Pancreas (tissue), 10 donors: ENCODE results near the gene C8G. TPM values are rescaled to one million over a fixed set of nuclear protein-coding genes. Genes with fewer than 3 reads are reported as not detected.

ENCODE experiments used
- ATAC-seq, 4 donors: fragments of 200-7000 bp; cut with Tn5 transposase; one replicate each; pipeline versions ENCODE4 v1.8.0 to v1.9.1; 2020; ENCODE audit warnings: mild to moderate bottlenecking in 4 of 4, moderate library complexity in 4 of 4
- DNase-seq, 6 donors: peaks; one replicate each; pipeline ENCODE4 v3.0.0-alpha.2; 2020
- FAIRE-seq: peaks from 2 replicates; lab custom pipeline; 2012; peaks lifted over from hg19 to GRCh38; lab: Jason Lieb, UNC
- H3K27ac ChIP-seq, 4 donors: fragments of 200-600 bp; sonication (generic); 1 replicate in 3 of 4; 2 replicates in 1 of 4; pipeline versions ENCODE4 v1.5.0 to v1.8.0; 2020
- H3K27me3 ChIP-seq, 4 donors: fragments of 200-600 bp; one replicate each; pipeline ENCODE4 v1.8.0; 2021
- H3K36me3 ChIP-seq, 3 donors: fragments of 200-600 bp; sonication (generic) in 1 of 3; one replicate each; pipeline versions ENCODE4 v1.5.0 to v1.8.0; 2020 to 2021
- H3K4me1 ChIP-seq, 3 donors: fragments of 200-600 bp; one replicate each; pipeline ENCODE4 v1.8.0; 2021
- H3K4me3 ChIP-seq, 4 donors: fragments of 200-600 bp; sonication (generic) in 2 of 4; one replicate each; pipeline versions ENCODE4 v1.5.0 to v1.8.0; 2020 to 2021
- H3K9me3 ChIP-seq, 4 donors: fragments of 200-600 bp; one replicate each; pipeline ENCODE4 v1.8.0; 2021
- WGBS, 2 donors: extraction: QIAGEN DNeasy Blood & Tissue Kit; methylation state at CpG; one replicate each; pipeline ENCODE4 v1.1.7; 2013; 5-methylcytosine and 5-hydroxymethylcytosine counted together
- intact Hi-C, 3 donors: fragments of 100-400 bp; cut with DNase I; formaldehyde crosslinking; loops; one replicate each; pipeline versions ENCODE4 v1.11.1 to v1.14.2; 2022
- polyA plus RNA-seq, 2 donors: library from polyadenylated mRNA; stranded (reverse); fragments of 200-250 nt; gene quantifications; one replicate each; pipeline ENCODE4 v1.2.3, GENCODE V29; 2013
- total RNA-seq, 6 donors: library from RNA; stranded (reverse); fragmentation: NEBNext Ultra II Directional in 4 of 6; extraction: Animal tissue kit (Norgen Biotek cat#: 25700) in 4 of 6; gene quantifications; one replicate each; pipeline versions ENCODE4 v1.2.1 to v1.2.4, GENCODE V29; 2021 to 2023
- TF ChIP-seq, protein P1 (sequence below), 4 donors: fragments of 200-600 bp; sonication (generic) in 3 of 4; IDR thresholded peaks; one replicate each; pipeline versions ENCODE4 v1.5.0 to v1.8.0; 2021; ENCODE audit warnings: antibody characterized with exemption in 4 of 4
- donor health status: healthy with polysubstance abuse.
- donor health status: DM: no; HTN: no; CAD: no; lungs with moderate emphysema.
- donor health status: DM: no; HTN: no; CAD: no.
- donor health status: control.
- donor health status: control.
- donor health status: Bipolar disorder and iron deficiency.
- donor health status: DM: yes; HTN: yes; CAD: no.
- donor health status: DM: no; HTN: no; CAD: no.
- donor health status: DM: no; HTN: no; CAD: no.
- donor health status: DM: yes; HTN: yes; CAD: no.

C8G gene
- total and polyA plus RNA-seq, 8 donors, result 0.24 to 5.0 (median 0.84) TPM; not detected in 1

DNA sequence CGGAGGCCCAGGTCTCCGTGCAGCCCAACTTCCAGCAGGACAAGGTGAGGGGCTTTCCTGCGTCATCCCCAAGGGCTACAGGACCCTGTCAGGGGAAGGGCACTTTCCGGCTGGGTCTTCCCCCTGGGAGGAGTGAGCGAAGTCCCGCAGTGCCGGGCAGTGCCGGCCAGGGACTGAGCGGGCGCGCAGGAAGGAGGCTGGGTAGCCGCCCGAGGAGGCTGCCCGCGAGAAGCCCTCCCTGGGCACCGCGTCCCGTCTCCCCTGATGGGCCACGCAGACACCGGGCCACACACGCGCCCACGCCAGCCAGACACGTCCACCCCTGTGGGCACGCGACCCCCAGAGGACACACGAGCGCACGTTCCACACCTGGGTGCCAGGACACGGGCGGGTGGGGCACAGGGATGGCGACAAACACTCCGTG is 32.6 kb downstream of the C8G start:
- no peak for FAIRE-seq
- ATAC-seq, result peak in 2 of 4 donors; percentile 6 to 16

DNA sequence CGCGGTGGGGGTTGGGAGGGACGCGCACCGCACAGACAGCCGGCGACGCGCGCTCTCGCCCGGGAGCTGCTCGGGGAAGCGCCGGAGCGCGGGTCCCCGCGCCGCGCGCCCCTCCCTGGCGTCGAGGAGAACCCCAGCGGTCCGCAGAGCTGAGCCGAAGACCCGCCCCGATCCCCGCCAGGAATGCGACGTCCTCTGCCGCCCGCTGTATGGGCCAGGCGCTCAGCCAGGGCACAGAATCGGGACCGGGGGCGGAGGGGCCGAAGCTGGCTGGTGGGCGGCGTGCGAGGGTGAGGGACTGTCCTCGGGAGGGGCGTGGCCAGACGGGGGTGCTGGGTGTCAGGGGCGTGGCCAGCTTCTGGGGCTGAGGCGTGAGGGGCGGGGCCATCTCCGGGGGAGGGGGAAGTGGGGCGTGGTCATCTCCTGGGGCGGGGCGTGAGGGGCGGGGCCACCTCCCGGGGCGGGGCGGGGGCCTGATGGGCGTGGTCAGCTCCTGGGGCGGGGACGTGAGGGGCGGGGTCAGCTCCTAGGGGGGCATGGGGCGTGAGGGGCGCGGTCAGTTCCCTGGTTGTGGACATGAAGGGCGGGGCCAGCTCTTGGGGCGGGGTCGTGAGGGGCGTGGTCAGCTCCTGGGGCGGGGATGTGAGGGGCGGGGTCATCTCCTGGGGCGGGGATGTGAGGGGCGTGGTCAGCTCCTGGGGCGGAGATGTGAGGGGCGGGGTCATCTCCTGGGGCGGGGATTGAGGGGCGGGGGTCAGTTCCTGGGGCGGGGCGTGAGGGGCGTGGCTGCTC is 33.2 kb downstream of the C8G start:
- Histone ChIP-seq H3K27me3 (no peaks in the 10 kb centered on the region), H3K4me1 (no peaks in the 10 kb centered on the region), H3K9me3 (no peaks in the 10 kb centered on the region), H3K4me3 (peak overlapping the region in 3 of 4 donors; percentile 8 to 41 (median 38)), H3K36me3 (no peaks in the 10 kb centered on the region), H3K27ac (no peak overlapping the region)
- 3% methylated on average over 63 to 78 of the region's 78 CpGs for WGBS, 2 donors
- FAIRE-seq, result no peak
- intact Hi-C loops, result no loop called here
- ATAC-seq, result peak; percentile 31 to 73 (median 55)
- TF ChIP-seq, protein P1, sequence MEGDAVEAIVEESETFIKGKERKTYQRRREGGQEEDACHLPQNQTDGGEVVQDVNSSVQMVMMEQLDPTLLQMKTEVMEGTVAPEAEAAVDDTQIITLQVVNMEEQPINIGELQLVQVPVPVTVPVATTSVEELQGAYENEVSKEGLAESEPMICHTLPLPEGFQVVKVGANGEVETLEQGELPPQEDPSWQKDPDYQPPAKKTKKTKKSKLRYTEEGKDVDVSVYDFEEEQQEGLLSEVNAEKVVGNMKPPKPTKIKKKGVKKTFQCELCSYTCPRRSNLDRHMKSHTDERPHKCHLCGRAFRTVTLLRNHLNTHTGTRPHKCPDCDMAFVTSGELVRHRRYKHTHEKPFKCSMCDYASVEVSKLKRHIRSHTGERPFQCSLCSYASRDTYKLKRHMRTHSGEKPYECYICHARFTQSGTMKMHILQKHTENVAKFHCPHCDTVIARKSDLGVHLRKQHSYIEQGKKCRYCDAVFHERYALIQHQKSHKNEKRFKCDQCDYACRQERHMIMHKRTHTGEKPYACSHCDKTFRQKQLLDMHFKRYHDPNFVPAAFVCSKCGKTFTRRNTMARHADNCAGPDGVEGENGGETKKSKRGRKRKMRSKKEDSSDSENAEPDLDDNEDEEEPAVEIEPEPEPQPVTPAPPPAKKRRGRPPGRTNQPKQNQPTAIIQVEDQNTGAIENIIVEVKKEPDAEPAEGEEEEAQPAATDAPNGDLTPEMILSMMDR (IDR thresholded peaks at IDR 0.05), result no peak
- peak in 4 of 6 donors; percentile 34 to 75 (median 56) for DNase-seq

More for the DNA sequence above, 32.6 kb downstream of the C8G start:
- Histone ChIP-seq H3K36me3 (no peaks in the 10 kb centered on the region), H3K4me1 (no peaks in the 10 kb centered on the region), H3K9me3 (no peaks in the 10 kb centered on the region), H3K27me3 (no peaks in the 10 kb centered on the region), H3K27ac (no peak overlapping the region), H3K4me3 (peak overlapping the region in 3 of 4 donors; percentile 8 to 41 (median 38))
- no peak for DNase-seq
- WGBS, 2 donors, result 31 to 32% methylated on average over 33 of the region's 33 CpGs
- intact Hi-C loops, result no loop called here
- TF ChIP-seq, protein P1 (IDR thresholded peaks at IDR 0.05), result no peak

DNA sequence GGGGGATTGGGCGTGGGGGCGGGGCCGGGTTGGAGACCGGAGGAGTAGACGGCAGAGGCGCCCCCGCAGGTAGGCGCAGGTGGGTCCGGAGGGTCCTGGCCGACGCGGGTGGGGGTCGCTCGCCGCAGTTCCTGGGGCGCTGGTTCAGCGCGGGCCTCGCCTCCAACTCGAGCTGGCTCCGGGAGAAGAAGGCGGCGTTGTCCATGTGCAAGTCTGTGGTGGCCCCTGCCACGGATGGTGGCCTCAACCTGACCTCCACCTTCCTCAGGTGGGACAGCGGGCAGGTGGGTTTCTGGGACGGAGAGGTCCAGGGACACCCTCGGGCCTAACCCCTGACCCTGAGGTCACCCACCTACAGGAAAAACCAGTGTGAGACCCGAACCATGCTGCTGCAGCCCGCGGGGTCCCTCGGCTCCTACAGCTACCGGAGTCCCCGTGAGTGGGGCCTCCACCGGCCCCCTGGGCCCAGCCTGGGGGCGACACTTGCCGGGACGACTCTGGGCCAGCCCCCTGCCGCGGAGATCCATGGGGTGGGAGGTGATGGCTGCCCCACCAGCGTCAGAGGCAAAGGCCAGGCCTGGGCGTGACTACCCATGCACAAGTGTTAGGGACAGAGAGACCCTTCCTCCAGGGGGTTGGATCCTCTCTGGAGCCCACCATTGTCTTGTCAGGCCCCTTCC is 34.0 kb downstream of the C8G start:
- Histone ChIP-seq H3K27ac (no peak overlapping the region), H3K27me3 (no peaks in the 10 kb centered on the region), H3K36me3 (no peaks in the 10 kb centered on the region), H3K4me3 (no peak overlapping the region), H3K4me1 (no peaks in the 10 kb centered on the region), H3K9me3 (no peaks in the 10 kb centered on the region)
- TF ChIP-seq, protein P1 (IDR thresholded peaks at IDR 0.05), result no peak
- FAIRE-seq, result no peak
- 54 to 57% methylated on average over 40 to 41 of the region's 41 CpGs for WGBS, 2 donors
- intact Hi-C loops, result no loop called here
- no peak for ATAC-seq
- peak in 1 of 6 donors; percentile 62 for DNase-seq

DNA sequence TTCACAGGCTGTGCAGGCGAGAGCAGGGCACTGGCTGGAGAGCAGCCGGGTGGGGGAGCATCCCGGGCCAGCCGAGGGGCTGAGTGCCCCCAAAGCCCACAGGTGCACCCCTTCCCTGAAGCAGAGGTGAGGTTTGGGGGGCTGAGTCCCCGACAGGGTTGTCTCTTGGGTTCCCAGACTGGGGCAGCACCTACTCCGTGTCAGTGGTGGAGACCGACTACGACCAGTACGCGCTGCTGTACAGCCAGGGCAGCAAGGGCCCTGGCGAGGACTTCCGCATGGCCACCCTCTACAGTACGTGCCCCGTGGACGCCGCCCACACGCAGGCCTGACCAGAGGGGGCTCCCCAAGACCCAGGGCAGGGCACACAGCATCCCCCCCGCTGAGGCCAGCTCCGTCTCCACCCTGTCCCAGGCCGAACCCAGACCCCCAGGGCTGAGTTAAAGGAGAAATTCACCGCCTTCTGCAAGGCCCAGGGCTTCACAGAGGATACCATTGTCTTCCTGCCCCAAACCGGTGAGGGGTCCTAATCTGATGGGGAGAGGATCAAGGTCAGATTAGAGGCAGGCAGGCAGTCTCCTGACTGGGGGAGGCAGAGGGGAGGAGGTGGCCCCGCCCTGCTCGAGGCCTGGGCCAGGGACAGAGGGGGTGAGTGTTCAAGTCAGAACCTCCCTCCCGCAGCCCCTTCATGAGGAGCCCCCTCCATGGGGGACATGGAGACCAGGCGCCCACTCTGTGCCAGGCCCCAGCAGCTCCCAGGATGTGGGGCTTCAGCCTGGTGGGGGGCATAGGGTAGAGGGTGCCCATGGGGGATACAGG is 34.9 kb downstream of the C8G start:
- ATAC-seq (no peak), DNase-seq (peak in 2 of 6 donors; percentile 29 to 72), FAIRE-seq (no peak)
- WGBS, 2 donors, result 84 to 85% methylated on average over 26 of the region's 26 CpGs
- Histone ChIP-seq H3K4me3 (no peak overlapping the region), H3K27ac (no peak overlapping the region), H3K9me3 (no peaks in the 10 kb centered on the region), H3K27me3 (no peaks in the 10 kb centered on the region), H3K4me1 (no peaks in the 10 kb centered on the region), H3K36me3 (no peaks in the 10 kb centered on the region)
- TF ChIP-seq, protein P1 (IDR thresholded peaks at IDR 0.05), result no peak
- intact Hi-C loops, result no loop called here
